Testis (tissue), 2 donors: ENCODE data around the gene CHST8.

Source experiments
- CTCF ChIP-seq, 3 experiments: fragments of 450-650 bp in 2 of 3; fragments of 200-600 bp in 1 of 3; sonication (generic) in 1 of 3; IDR thresholded peaks; one replicate each; pipeline ENCODE4 v1.5.1; 2016 to 2019; ENCODE audit warnings: antibody characterized with exemption in 3 of 3, mild to moderate bottlenecking in 2 of 3, moderate library complexity in 1 of 3
- POLR2A ChIP-seq: fragments of 450-650 bp; IDR thresholded peaks from one replicate; pipeline ENCODE4 v1.6.1; 2017; ENCODE audit warnings: antibody characterized with exemption, mild to moderate bottlenecking, moderate library complexity

GRCh38 chr19:33720691-33721682 is 99.2 kb downstream of the CHST8 start:
- TF ChIP-seq CTCF (IDR thresholded peaks at IDR 0.05) (no peak), POLR2A (no peak)
